Right lobe of liver (tissue), 4 donors: ENCODE measurements around the gene C6orf89.

ENCODE experiments used
- CTCF ChIP-seq, 4 donors: fragments of 200-600 bp in 3 of 4; fragments of 450-650 bp in 1 of 4; IDR thresholded peaks; one replicate each; pipeline versions ENCODE4 v1.5.1 to v1.8.0; 2016 to 2022; ENCODE audit warnings: antibody characterized with exemption in 4 of 4, mild to moderate bottlenecking in 2 of 4
- POLR2A ChIP-seq: fragments of 450-650 bp; IDR thresholded peaks from one replicate; pipeline ENCODE4 v1.6.1; 2017; ENCODE audit warnings: antibody characterized with exemption, mild to moderate bottlenecking
- donor health status: DM: no; HTN: no; CAD: no.
- donor health status: DM: no; HTN: no; CAD: no.
- donor health status: DM: no; HTN: yes; CAD: no.

- TF ChIP-seq CTCF (IDR thresholded peaks at IDR 0.05) = no peak
- TF ChIP-seq POLR2A = no peak
These were observed 45.0 kb upstream of the C6orf89 start for GRCh38 chr6:36840432-36841403.
